Retinal pigment epithelial cell (primary cell): ENCODE results near the gene PFAS.
"Not testable (repeated sequence)": the region's sequence is repeated elsewhere in the genome, so short reads cannot be mapped to it uniquely, and the experiment has no call there.

ENCODE experiments used
- DNase-seq: peaks from one replicate; pipeline ENCODE4 v3.0.0-alpha.2; 2010; ENCODE audit warnings: low read depth
- H3K4me3 ChIP-seq: 2 replicates; pipeline ENCODE4 v1.5.1; 2011; ENCODE audit warnings: mild to moderate bottlenecking, low read length, control low read depth, moderate library complexity
- CTCF ChIP-seq: conservative IDR thresholded peaks from 2 replicates; pipeline ENCODE4 v1.5.1; 2011; ENCODE audit warnings: low read depth, low read length, control low read depth, inconsistent platforms

The PFAS gene

DNA sequence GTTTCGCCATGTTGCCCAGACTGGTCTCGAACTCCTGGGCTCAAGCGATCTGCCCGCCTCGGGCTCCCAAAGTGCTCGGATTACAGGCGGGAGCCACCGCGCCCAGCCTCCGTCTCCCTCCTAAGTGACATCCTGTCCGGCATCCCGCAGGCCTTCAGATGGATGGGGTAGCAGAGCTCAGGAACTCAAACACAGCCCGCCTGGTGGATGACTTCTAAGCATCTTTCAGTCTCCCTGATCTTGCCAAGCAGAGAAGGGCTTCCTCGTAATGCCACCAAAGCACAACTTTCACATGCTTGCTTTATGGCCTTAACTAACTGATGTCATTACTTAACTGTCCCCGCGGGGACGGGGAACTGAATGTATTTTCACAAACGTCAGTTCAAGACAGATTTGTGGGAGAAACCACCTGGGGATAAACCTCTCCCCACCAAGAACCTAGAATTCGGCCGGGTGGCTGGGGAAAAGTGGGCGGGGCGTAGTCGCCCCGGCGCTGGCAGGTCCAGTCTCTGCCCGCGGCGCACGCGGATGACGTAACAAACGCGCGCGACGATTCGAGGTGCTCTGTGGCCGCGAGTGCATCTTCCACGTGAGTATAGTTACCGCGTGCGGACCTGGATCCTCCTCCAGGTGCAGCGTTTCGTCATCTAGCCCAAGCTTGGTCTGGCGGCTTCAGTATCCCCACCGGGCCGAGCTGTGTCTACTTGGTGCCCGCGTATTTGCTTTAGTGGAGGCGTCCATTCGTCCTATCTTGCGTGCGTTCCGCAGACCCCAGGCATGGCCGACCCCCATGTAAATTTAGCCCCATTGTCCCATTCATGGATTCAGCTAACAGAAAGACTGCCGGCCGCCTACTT lies at the start of gene PFAS:
TSS of gene PFAS (plus strand) at position 539 of the 857 bp plus-strand sequence. CDS start 4,649 bp downstream, outside the sequence.
- H3K4me3 ChIP-seq = peak within 1 kb of the TSS; percentile 74
- TF ChIP-seq CTCF = no peak
- peak; percentile 72 for DNase-seq

- no peak for DNase-seq
- no peak for TF ChIP-seq CTCF
- no peak overlapping the region for H3K4me3 ChIP-seq
Observed at GRCh38 chr17:8204761-8205555, 44.1 kb upstream of the PFAS start.

DNA sequence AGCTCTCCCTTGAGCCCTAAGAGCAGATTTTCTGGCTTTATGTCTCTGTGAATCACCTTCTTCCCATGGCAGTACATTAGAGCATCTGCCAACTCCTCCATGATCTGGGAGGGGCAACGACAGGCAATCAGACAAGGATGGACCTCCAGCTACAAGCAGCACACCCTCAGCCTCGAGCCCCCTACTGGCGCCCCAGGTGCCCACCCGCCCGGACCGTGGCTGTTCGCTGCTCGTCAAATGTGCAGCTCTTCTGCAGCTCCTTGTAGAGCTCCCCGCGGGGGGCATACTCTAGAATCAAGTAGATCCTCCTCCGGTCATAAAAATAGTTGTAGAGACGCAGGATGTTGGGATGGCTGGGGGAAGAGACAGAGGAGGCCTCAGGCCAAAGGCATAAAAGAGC lies 42.6 kb upstream of the PFAS start:
- DNase-seq = no peak
- H3K4me3 ChIP-seq = no peak overlapping the region
- no peak for TF ChIP-seq CTCF

DNA sequence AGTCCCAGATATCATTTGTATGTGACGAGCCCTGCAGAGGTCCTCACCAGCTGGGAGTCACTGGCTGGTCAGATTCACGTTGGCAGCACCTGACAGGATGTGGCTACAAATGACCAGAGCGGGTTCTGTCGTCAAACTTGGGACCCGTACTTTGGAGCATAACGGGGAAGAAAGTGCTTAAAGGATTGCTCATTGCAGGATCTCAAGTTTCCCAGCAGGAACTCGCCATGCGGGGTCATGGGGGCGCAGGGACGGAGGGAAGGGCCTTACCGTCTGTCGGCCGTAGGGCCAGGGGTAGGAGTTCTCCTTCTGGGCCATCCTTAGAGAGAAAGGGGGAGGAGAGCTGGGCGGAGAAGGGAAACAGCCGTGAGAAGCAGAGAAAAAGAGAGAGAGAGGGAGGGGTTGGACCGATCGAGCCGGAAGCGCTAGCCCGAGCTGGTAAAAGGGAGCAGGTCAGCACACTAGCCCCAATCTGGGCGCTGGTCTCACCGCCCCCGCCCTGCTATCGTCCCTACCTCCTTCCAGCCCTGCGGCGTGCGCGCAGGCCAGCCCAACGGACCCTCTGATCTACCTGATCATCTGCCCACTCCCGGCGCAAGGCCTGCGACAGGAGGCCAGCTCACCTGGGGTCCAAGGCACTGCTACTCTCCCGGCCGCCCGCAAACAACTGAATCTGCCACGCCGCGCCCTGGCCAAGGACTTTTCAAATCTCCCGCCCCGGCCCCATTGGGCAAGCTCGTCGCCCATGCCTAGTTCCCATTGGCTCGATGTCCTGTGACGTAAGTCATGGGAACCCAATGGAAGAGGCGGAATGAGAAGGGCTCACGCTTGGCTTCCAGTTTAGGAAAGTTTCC lies 39.0 kb upstream of the PFAS start, which contains the start of gene AURKB:
TSS of gene AURKB (minus strand) at position 669 of the 854 bp plus-strand sequence. CDS start at position 318, 351 bp downstream.
- H3K4me3 ChIP-seq = peak within 1 kb of the TSS; percentile 85
- no peak for TF ChIP-seq CTCF
- DNase-seq = no peak

DNA sequence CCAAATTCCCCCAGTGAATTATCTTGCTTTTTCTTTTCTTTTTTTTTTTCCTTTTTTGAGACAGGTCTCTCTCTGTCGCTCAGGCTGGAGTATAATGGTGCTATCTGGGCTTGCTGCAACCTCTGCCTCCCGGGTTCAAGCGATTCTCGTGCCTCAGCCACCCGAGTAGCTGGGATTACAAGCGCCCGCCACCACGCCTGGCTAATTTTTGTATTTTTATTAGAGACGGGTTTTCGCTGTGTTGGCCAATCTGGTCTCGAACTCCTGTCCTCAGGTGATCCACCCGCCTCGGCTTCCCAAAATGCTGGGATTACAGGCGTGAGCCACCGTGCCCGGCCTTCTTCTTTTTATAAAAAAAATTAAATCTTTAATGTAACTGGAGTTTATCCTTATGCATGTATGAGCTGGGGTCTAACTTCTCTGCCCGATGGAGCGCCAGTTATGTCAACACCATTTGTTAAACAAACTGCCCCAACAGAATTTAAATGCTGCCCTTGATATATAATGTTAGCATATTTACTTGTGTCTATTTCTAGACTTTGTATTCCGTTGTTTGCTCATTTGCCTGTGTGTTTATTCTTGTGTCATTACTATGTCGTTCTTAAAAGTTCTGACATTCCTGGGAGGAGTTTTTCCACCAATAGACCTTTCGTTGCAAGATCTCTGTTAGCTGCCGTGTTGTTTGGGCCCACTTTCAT lies 38.2 kb upstream of the PFAS start:
- no peak for TF ChIP-seq CTCF
- DNase-seq = no peak
- H3K4me3 ChIP-seq = peak overlapping the region; percentile 85

GRCh38 chr17:8212312-8213180 lies 36.5 kb upstream of the PFAS start:
- H3K4me3 ChIP-seq = no peak overlapping the region
- DNase-seq = no peak
- TF ChIP-seq CTCF = no peak

DNA sequence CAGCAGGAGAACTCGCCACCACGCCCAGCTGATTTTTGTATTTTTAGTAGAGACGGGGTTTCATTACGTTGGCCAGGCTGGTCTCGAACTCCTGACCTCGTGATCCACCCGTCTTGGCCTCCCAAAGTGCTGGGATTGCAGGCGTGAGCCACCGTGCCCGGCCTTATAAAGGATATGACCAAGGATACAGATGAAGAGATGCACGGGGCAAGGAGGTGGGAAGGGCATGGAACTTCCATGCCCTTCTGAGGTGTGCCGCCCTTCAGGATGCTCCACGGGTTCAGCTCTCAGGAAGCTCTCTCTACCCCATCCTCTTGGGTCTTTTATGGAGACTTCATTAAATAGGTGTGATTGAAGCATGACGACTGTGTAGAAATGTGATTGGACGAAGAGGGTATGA lies 35.1 kb upstream of the PFAS start:
- DNase-seq = not testable (repeated sequence)

More for the DNA sequence above, 35.1 kb upstream of the PFAS start:
- H3K4me3 ChIP-seq = not testable (repeated sequence)
